ENCODE measurements around the gene EIF3L.

Gene EIF3L

DNA sequence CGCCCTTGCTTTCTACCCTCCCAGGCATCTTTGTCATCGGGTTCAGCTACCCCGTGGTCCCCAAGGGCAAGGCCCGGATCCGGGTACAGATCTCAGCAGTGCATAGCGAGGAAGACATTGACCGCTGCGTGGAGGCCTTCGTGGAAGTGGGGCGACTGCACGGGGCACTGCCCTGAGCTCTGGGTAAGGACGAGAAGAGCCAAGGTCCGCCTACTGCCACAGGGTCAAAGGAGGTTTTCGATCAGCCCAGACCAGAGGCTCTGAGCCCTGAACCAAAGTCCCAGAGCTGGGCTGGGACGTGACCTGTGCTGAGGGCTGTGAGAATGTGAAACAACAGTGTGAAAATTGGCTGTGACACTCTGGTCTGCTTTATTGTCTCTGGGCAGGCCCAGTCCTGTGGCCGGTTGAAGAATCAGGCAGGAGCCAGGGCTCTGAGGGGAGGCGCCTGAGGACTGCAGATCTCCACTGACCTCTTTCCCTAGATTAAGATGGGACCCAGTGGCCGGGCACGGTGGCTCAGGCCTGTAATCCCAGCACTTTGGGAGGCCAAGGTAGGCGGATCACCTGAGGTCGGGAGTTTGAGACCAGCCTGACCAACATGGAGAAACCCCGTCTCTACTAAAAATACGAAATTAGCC lies 32.6 kb upstream of the EIF3L start:
- DNase-seq (ENCODE audit: low read depth in 2 of 2, low spot score in 1 of 2): no peak

DNA sequence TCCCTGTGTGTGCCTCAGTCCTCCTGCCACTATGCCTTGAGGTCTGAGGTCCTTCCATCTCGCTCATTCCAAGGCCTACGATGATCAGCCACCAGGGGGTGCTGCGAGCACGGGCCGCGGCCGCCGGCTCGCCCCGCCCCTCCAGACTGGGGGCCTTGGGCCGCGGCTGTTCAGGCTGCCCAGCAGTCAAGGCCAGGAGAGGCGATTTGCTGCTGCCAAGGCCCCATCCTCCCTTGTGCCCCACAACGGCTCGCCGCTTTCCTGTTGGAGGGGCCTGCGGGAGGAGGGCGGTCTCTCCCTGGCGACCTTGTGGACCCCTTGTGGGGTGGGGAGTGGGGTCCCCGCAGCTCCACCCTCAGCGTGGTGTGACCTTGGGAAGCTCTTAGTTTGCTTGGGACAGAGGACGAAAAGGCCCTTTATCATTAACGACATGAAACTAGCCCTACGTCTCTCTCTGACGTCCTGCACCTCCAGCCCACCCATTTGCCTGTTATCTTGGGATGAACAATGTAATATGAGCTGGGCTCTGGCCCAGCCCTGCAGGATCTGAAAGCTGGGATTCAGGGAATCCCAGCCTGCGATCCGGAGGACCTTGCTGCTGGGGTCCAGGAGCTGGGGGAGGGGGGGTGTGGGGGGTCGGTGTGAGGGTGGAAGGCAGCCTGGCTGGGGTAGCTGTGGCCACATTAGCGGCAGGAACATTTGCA lies 31.4 kb upstream of the EIF3L start:
- DNase-seq (ENCODE audit: low read depth in 2 of 2, low spot score in 1 of 2): peak; percentile 65 to 71

DNA sequence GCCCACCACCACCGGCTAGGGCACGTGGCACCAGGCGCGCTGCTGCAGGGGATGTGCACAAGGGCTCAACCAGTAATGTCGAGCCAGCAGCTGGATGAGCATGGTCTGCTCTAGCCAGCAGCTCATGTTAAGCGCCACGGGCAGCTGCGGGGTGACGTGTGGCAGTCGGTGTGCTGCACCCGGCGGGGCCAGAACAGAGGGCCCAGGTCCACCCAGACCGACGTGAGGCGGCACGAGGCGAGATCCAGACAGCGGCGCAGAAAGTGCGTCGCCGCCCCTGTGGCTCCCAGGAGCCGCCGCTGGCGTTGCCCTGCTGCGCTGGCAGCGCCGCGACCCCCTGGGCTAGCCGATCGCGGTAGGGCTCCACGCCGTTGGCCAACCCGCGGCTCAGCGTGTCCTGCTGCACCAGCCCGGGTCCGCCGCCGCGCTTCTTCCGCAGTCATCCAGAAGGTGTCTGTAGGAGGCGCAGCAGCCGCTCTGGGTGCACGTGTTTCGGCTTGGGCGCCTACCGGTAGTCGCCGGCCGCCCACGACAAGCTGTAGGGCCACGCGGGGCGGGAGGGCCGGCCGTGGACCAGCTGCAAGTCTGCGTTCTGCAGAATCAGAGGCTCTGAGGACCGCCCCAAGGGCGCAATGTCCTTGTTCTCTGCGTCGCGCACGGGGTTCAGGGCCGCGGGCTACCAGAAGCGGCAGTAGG lies 30.7 kb upstream of the EIF3L start:
- peak in 1 of 2 donors; percentile 27 for DNase-seq (ENCODE audit: low read depth in 2 of 2, low spot score in 1 of 2)

DNA sequence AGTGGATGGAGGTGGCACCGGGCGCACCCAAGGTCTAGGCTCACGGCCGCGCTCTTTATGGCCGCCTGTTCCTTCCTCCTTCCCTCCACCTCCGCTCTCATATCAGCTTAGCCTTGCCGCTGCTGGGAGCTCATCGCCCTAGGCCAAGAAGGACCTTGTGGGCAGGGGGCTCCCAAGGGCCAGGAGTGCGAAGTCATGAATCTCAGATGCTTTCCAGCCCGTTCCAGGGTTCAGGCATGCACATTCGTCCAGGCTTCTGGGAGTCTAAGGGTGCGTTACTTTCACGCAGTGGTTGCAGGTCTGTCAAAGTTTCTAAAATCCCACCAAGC lies 30.1 kb upstream of the EIF3L start:
- DNase-seq (ENCODE audit: low read depth in 2 of 2, low spot score in 1 of 2): no peak

DNA sequence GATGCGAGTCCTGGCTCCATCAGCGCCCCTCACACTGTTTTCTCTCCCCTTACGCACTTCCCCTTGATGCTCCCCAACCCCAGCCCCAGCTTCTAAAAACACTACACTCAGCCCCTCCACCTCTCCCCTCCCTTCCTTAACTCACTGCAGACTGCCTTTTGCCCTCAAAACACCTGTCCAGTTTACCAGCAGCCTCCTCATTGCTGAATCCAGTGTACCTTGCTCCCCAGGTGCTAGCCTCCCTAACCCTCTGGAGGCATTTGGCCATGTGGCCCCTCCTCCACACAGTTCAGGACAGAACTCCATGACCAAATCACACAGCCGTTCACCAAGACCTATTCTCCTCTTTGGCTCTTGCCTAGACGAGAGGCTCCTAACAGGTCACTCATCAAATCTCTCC lies 28.9 kb upstream of the EIF3L start:
- no peak for DNase-seq (ENCODE audit: low read depth in 2 of 2, low spot score in 1 of 2)

DNA sequence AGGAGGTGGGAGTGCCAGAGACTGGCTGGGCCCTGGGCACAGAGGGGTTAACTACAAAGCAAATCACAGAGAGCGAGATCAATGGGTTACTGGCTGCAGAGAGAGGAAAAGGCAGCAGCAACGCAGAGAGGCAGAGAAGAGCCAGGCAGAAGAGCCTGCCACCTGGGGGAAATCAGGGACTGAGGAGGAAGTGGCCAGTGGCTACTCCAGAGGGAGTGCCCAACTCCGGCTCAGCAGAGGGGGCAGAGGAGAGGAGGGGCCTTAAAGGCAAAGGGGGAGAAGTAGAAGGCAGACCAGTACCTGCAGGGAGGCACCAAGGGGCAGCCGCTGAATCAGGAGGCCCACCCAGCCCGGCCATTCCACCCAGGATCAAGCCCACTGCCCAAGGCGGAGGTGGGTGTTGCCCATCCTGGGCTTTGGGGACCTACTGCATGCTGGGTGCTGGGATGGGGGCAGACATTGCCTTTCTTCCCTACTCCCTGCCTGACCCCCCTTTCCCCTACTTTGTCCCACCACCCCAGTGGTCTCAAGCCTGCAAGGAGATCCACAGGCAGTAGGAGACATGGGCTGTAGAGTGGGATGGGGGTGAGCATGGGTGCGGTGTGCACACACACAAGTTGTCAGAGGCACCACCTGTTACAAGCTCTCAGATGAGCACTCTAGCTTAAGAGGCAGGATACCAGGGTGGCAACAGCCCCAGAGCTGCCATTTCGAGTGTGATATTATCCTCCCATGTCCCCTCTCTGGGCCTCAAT lies 27.0 kb upstream of the EIF3L start:
- DNase-seq (ENCODE audit: low read depth in 2 of 2, low spot score in 1 of 2): no peak

DNA sequence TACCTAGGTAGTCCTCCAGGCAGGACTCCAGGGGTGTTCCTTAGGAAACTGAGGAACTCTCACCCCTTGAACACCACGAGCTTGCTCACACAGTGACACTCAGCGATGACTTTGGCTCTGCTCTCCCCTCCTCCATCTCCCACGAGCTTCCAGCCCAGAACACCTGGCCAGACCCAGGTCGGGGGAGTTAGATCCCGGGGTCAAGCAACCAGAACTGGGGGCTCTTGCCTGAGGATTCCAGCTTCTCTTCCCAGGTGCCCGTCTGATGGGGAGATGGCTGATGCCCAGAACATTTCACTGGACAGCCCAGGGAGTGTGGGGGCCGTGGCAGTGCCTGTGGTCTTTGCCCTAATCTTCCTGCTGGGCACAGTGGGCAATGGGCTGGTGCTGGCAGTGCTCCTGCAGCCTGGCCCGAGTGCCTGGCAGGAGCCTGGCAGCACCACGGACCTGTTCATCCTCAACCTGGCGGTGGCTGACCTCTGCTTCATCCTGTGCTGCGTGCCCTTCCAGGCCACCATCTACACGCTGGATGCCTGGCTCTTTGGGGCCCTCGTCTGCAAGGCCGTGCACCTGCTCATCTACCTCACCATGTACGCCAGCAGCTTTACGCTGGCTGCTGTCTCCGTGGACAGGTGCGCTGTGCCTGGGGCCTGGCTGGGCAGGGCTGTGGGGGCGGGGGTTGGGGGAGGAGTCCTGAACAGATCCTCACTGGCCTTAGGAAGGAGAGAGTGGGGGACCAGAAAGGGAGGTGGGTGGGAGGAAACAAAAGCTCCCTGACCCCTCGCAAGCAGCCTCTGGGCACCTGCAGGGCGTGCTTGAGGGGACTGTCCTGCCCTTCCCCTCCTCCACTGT lies 25.9 kb upstream of the EIF3L start, which contains the start of gene GALR3:
Gene GALR3, plus strand, starts transcription at position 249 of the 852 bp plus-strand sequence. Its CDS starts 25 bp downstream, at position 274.
- no peak for DNase-seq (ENCODE audit: low read depth in 2 of 2, low spot score in 1 of 2)

DNA sequence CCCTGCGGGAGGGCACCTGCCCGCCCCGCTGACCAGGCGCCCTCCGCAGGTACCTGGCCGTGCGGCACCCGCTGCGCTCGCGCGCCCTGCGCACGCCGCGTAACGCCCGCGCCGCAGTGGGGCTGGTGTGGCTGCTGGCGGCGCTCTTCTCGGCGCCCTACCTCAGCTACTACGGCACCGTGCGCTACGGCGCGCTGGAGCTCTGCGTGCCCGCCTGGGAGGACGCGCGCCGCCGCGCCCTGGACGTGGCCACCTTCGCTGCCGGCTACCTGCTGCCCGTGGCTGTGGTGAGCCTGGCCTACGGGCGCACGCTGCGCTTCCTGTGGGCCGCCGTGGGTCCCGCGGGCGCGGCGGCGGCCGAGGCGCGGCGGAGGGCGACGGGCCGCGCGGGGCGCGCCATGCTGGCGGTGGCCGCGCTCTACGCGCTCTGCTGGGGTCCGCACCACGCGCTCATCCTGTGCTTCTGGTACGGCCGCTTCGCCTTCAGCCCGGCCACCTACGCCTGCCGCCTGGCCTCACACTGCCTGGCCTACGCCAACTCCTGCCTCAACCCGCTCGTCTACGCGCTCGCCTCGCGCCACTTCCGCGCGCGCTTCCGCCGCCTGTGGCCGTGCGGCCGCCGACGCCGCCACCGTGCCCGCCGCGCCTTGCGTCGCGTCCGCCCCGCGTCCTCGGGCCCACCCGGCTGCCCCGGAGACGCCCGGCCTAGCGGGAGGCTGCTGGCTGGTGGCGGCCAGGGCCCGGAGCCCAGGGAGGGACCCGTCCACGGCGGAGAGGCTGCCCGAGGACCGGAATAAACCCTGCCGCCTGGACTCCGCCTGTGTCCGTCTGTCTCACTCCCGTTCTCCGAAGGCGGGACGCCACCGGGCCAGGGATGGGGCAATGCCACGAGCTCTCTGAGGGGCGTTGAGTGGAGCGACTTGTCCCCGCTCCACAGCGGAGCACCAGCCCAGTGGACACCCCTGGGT lies 24.3 kb upstream of the EIF3L start:
- no peak for DNase-seq (ENCODE audit: low read depth in 2 of 2, low spot score in 1 of 2)

DNA sequence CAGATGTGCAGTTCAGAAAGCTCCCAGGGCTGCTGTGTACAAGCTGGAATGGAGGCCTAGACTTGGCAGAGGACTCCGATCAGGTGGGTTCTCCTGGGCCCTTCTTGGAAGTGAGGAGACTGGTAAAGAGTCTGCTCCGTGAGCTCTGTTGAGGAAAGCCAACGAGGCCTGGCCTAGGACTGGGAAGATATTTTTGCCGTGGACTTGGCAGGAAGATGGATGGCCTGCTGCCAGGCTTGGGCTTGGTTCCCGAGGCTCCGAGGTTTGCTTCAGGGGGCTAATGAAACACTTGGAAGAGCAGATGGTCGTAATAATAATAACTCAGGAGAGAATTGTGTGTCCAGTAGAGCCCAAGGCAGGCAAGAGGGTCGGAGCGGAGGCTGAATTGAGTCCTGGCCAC lies 22.2 kb upstream of the EIF3L start:
- DNase-seq (ENCODE audit: low read depth in 2 of 2, low spot score in 1 of 2): no peak

DNA sequence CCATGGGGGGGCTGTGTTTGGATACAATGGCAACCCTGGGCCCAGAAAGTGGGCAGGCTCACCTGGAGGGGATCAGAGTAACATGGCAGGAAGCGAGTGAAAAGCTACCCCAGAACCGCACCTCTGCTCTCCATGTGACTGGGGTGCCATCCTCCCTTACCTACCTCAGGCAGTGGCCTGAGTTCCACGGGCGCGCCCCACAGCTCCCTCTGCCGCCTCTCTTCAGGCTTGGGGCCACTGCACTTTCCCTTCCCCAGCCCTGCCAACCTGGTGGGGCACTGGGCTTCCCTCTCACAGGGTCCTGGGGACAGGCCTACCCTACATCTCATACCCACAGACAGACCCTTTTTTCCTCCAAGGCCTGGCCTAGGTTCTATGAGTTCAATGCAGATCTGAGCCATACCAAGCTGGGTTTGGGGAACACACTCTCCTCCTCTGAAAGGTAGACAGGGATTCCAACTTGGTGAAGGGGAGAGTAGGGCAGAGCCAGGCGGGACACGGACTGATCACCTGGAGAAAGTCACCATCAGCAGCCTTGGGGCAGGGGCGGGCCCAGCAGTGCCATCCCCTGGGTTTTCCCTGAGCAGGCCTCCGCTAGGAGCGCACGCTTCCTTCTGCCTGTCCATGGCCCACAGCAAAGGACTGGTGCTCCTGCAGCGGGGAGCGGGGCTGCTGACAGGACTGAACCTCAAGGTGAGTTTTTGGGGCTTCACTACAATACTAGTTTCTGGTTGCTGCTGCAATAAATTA lies 19.0 kb upstream of the EIF3L start:
- no peak for DNase-seq (ENCODE audit: low read depth in 2 of 2, low spot score in 1 of 2)

DNA sequence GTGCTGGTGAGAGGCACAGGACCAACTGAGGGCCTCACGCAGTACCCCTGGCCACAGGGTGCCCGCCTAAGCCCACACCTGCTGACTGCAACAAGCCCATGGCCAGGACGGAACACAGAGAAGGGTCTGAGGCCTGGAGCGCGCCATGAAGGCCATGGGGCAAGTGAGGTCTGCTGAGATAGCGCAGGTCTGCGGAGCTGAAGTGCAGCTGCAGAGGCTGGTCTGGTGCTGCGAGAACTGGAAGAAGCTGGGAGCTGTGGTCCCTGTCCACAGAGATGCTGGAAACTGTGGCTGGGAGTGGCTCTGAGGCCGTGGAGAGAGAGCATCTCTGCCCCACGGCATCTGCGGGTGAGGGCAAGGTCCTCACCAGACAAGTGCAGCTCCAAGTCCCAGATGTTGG lies 17.7 kb upstream of the EIF3L start:
- DNase-seq (ENCODE audit: low read depth in 2 of 2, low spot score in 1 of 2): no peak

DNA sequence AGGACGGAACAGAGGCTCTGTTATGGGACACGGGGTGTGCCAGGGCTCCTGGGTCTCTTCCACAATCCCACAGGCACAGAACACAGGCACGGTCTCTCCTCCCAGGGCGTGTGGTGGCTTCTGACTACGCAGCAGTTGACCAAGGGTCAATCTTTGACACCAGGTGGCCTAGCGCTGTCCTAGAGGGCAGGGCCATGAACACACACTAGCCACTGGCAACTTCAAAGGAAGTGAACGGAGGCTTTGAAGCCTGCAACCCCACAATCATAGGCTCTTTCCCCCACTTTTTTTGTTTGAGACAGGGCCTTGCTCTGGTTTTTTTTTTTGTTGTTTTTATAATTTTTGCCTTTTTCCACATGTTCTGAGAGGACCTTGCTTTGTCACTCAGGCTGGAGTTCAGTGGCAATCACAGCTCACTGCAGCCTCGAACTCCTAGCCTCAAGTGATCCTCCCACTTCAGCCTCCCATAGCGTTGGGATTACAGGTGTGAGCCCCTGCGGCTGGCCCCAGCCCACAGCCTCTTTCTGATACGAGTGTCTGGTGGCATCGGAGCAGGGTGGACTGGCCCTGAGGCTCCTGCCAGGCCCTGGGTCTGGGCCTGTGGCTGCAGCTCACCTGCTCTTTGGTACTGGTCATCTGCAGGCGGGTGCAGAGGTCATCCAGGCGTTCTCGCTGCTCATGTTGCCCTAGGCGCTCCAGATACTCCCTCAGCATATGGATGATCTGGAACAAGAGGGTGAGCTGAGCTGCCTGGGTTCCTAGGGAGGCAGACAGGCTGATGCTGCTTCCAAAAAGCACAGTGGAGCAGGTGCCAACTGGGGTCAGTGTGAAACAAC lies 17.0 kb upstream of the EIF3L start:
- DNase-seq (ENCODE audit: low read depth in 2 of 2, low spot score in 1 of 2): no peak

DNA sequence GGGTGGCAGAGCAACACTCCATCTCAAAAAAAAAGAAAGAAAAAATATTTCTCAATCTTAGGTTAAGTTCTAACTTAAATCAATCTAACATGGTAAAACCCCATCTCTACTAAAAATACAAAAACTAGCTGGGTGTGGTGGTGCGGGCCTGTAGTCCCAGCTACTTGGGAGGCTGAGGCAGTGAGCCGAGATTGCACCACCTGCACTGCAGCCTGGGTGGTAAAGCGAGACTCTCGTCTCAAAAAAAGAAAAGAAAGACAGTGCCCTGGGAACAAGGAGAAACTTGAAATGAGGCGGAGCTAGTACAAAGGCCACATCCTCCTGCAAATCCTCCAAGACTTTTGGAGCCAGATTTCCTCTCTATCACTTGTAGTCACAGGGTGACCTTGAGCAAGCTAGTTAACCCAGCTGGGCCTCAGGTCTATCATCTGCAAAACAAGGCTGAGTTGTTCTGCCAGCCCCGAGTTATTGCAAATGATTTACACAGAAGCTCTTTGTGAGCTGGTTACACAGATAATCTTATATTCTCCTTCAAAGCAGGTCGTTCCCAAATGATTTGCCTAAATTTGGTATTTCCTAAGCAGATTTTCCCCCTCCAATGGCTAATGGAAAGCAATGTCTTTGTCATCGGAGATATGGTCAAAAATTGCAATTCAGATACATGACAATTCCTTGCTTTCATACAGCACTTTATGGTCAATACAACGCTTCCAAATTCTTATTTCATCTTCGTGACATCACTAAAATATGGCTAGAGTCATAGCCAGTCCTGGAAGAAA lies 7.0 kb upstream of the EIF3L start:
- DNase-seq (ENCODE audit: low read depth in 2 of 2, low spot score in 1 of 2): no peak

DNA sequence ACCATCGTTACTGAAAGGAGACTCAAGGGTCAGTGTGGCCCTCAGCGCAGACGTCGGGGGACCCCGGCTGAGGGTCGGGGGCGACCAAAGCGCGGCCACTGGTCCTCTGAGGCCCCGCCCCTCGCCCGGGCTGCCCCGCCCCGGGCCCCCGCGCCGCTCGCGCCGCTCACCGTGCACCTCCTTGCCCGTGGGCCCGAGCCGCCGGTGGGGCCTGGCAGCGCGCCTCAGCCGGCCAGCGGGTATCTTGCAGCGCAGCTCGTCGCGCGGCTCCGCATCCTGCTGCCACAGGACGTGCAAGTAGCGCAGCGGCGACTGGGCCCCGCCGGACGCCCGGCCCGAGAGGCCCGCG lies 5.5 kb upstream of the EIF3L start:
- DNase-seq (ENCODE audit: low read depth in 2 of 2, low spot score in 1 of 2): peak; percentile 11 to 13

DNA sequence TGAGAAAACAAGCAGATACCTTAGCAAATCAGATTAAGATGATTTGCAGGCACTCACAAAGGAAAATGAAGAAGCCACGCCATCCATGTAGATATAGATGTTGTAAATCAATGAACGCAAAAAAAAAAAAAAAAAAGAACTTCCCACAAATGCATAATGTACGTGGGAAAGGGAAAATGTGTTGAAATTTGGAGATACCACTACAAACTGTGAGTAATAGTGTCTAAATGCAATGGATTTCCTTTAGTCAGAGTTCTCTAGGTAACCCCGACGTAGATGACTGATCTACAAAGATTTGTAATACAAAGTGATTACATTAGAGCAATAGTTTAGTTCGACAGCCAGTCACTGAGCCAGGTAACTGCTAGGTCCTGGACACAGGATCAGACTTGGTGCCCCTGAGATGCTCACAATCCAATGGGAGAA lies 4.3 kb upstream of the EIF3L start:
- DNase-seq (ENCODE audit: low read depth in 2 of 2, low spot score in 1 of 2): no peak

DNA sequence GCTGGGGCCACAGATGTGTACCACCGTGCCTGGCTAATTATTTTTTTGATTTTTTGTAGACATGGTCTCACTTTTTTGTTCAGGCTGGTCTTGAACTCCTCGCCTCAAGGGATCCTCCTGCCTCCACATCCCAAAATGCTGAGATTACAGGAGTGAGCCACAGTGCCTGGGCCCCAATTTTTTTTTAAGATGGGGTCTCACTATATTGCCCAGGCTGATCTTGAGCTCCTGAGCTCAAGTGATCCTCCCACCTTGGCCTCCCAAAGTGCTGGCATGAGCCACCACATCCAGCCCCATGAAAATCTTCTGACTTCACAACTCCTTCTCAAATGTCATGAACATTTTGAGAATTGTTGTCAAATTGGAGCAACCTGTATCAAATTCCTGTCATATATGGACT lies 2.8 kb upstream of the EIF3L start:
- DNase-seq (ENCODE audit: low read depth in 2 of 2, low spot score in 1 of 2): no peak

DNA sequence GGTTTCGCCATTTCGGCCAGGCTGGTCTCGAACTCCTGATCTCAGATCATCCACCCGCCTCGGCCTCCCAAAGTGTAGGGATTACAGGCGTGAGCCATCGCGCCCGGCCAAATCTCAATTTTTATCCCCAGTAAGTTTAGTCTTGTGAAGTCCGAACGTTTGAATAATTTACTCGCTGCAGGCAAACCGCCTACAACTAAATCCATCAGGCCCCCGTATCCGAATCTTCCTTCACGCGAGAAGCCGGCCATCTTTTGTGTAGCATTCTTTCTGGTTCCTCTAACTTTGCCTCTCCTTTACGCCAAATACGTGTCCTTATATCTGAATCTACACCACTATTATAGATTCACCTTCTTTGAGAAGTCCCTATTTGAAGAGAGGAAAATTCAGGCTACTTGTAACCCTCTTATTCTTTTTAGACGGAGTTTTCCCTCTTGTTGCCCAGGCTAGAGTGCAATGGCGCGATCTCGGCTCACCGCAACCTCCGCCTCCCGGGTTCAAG lies 581 bp upstream of the EIF3L start:
- no peak for DNase-seq (ENCODE audit: low read depth in 2 of 2, low spot score in 1 of 2)

Measured in stimulated activated CD8-positive, alpha-beta memory T cell treated with anti-CD3 and anti-CD28 coated beads, Interleukin-4, amount 100 ng/mL, for 1 hour (primary cell).